Activated CD8-positive, alpha-beta T cell treated with anti-CD3 and anti-CD28 coated beads, Interleukin-2, amount 10 ng/mL, durations not matched to agents 7 days and 5 days (primary cell): ENCODE results near the gene GFPT2. TPM values are rescaled to one million over a fixed set of nuclear protein-coding genes. Genes with fewer than 3 reads are reported as not detected.

Experiments
- ATAC-seq: fragments of 150-1000 bp; cut with Tn5 transposase; one replicate; pipeline ENCODE4 v1.10.0; 2021; ENCODE audit warnings: moderate library complexity
- CTCF ChIA-PET: fragments of 350-600 bp; sonication (Branson Sonifier 250); formaldehyde crosslinking; loops from one replicate; lab custom pipeline; 2021; ENCODE audit warnings: antibody characterized with exemption; lab: Charles Lee
- POLR2A ChIA-PET: fragments of 350-600 bp; sonication (Branson Sonifier 250); formaldehyde crosslinking; loops from one replicate; lab custom pipeline; 2021; ENCODE audit warnings: antibody characterized with exemption; lab: Charles Lee
- DNase-seq: peaks from one replicate; pipeline ENCODE4 v3.0.0-alpha.2; 2020
- H3K27ac Mint-ChIP-seq: one replicate; pipeline ENCODE4 v1.8.0; 2021; ENCODE audit warnings: mild to moderate bottlenecking, mixed read lengths
- H3K27me3 Mint-ChIP-seq: one replicate; pipeline ENCODE4 v1.8.0; 2021; ENCODE audit warnings: low read depth, mixed read lengths
- H3K36me3 Mint-ChIP-seq: one replicate; pipeline ENCODE4 v1.8.0; 2021; ENCODE audit warnings: low read depth, mixed read lengths
- H3K4me1 Mint-ChIP-seq: one replicate; pipeline ENCODE4 v1.8.0; 2021; ENCODE audit warnings: low read depth, mixed read lengths
- H3K4me3 Mint-ChIP-seq: one replicate; pipeline ENCODE4 v1.8.0; 2021; ENCODE audit warnings: mild to moderate bottlenecking, mixed read lengths
- H3K9me3 Mint-ChIP-seq: one replicate; pipeline ENCODE4 v1.8.0; 2022; ENCODE audit warnings: mixed read lengths; ENCODE audit not compliant: insufficient read depth
- total RNA-seq, 2 experiments: library from RNA; stranded (reverse); gene quantifications; one replicate each; pipeline ENCODE4 v1.2.3, GENCODE V29; 2021

GFPT2 gene
- total RNA-seq, 2 experiments from 2014 or later, result 0.13 TPM; not detected in 1

DNA sequence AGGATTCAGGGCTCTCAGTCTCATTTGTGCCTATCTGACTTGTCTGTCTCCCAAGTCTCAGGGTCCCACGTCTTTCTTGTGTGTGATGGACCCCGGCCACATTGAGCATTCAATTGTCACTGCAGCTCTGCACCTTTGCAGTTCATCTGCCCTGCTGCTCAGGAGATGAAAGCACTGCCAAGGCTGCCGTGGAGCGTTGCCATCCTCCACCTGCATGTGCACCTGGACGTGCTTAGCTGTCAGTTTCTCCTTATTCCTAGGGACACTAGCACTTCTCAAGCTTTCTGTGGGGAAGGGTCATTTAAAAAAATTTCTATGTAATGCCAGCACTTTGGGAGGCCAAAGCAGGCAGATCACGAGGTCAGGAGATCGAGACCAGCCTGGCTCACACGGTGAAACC, 22.8 kb upstream of the GFPT2 start:
- H3K36me3 Mint-ChIP-seq, result no peaks in the 10 kb centered on the region
- POLR2A ChIA-PET, result no interaction called here
- CTCF ChIA-PET, result no interaction called here

DNA sequence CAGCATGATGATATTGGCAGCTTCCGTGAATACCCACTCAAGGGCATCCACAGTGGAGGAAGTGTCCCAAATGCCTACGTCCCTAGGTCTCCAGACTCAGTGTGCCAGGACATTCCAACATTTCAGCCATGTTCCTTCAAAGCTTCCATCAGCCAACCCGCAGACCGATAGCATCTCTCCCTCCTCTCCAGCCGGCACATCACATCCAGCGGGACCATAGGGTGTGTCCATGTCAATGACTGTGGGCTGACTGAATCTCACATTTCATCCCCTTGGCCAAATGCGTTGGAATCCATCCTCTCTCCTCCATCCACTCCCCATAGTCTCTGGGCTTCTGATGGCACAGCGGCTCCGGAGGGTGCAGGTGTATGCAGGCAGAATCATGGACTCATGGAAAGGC, 22.2 kb upstream of the GFPT2 start:
- Mint-ChIP-seq H3K36me3 (no peaks in the 10 kb centered on the region), H3K27me3 (no peaks in the 10 kb centered on the region), H3K4me3 (no peak overlapping the region), H3K27ac (no peak overlapping the region), H3K4me1 (no peaks in the 10 kb centered on the region), H3K9me3 (no peaks in the 10 kb centered on the region)
- POLR2A ChIA-PET, result no interaction called here
- DNase-seq, result no peak
- no peak for ATAC-seq
- CTCF ChIA-PET, result no interaction called here

More for the DNA sequence above, 22.8 kb upstream of the GFPT2 start:
- H3K9me3 Mint-ChIP-seq, result no peaks in the 10 kb centered on the region
- no peak overlapping the region for H3K4me3 Mint-ChIP-seq
- ATAC-seq (no peak), DNase-seq (no peak)
- no peaks in the 10 kb centered on the region for H3K4me1 Mint-ChIP-seq
- no peaks in the 10 kb centered on the region for H3K27me3 Mint-ChIP-seq
- no peak overlapping the region for H3K27ac Mint-ChIP-seq

DNA sequence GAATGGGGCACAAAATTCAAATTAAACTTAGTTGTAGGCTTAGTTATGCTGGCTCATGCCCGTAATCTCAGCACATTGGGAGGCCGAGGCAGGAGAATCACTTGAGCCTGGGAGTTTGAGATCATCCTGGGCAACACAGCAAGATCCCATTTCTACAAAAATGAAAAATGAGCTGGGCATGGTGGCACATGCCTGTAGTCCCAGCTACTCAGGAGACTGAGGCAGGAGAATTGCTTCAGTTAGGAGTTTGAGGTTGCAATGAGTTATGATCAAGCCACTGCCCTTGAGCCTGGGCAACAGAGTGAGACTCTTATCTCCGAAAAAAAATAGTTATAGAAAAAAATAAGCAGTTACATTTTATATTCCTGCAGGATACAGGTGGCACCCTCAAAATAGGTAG, 20.7 kb upstream of the GFPT2 start:
- Mint-ChIP-seq H3K4me3 (no peak overlapping the region), H3K27me3 (no peaks in the 10 kb centered on the region), H3K9me3 (no peaks in the 10 kb centered on the region), H3K27ac (no peak overlapping the region), H3K36me3 (no peaks in the 10 kb centered on the region), H3K4me1 (no peaks in the 10 kb centered on the region)
- ATAC-seq (no peak), DNase-seq (no peak)
- ChIA-PET POLR2A (no interaction called here), CTCF (no interaction called here)

DNA sequence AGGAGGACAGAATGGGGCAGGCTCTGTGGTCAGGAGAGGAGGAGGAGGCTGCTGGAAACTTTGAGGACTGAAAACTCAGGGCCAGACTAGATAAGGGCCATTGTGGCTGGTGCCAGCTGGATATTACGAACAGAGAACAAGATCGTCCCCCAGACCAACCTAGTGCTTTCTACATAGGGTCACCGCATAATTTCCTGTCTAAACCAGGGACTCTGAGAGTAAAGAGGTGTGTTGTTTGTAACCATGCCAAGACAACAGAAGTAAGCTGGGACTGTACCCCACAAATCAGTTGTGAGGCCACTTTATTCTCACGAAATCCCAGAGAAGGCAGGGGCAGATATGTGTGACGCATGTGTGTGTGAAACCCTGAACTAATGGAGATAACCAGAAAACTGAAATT, 20.3 kb upstream of the GFPT2 start:
- ChIA-PET CTCF (no interaction called here), POLR2A (no interaction called here)
- Mint-ChIP-seq H3K27me3 (no peaks in the 10 kb centered on the region), H3K36me3 (no peaks in the 10 kb centered on the region), H3K4me3 (no peak overlapping the region), H3K9me3 (no peaks in the 10 kb centered on the region), H3K4me1 (no peaks in the 10 kb centered on the region), H3K27ac (no peak overlapping the region)
- ATAC-seq (no peak), DNase-seq (no peak)

DNA sequence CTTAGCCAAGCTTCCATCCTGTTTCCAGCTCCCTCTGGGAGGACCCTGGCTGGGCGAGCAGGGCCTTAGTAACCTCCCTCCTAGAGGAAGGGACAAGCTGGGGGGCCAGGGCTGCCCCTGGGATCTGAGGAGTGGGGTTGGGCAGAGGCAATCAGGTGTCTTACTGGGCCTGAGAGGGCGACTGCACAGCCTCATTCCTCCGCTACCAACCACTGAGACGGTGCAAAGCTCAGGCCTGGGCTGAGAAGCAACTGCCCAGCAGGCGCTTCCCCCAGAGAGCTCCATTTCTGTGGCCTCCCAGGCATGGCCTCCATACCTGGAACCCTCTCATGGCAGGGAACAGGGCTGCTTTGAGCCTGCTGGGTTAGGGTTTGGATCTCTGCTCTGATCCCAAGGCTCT, 18.8 kb upstream of the GFPT2 start:
- H3K36me3 Mint-ChIP-seq, result no peaks in the 10 kb centered on the region

DNA sequence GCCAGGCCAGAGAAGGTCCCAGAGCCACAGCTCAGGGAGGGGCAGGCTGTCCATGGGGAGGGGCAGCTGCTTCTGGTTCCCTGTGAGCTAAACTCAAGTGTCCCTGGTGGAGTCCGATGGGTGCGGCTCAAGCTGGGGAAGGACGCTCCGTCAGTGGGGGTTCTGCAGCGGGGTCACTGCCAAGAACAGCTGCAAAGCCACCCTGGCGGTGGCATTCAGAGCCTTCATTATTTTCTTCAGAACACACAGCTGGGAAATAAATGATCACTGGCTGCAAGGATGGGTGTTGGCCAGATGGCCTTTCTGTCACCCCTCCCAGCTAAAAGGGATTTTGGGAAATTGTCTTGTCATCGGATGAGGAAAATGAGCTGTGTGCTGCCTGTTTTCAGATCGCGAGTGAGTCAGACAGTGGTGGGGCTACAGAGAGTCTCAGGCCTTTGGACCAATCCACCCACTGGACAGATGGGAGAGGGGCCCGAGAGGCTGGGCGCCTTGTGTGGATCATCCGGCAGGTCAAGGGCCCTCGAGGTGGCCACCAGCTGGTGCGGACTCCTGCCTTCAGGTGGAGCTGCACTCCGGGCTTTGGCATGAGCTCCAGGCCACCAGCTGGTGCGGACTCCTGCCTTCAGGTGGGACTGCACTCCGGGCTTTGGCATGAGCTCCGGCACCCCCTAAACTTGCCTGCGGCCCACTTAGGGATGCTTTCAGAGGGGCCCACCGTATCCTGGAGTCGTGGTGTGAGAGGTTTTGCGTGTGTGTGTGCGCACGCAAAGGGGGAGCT, 17.9 kb upstream of the GFPT2 start:
- ChIA-PET CTCF (interaction anchor here (1.2 kb wide), 1 partner anchor 42 kb away, joined by 3 read pairs; no protein-coding TSS in a partner anchor), POLR2A (no interaction called here)
- Mint-ChIP-seq H3K36me3 (no peaks in the 10 kb centered on the region), H3K4me3 (no peak overlapping the region), H3K9me3 (no peaks in the 10 kb centered on the region), H3K27me3 (no peaks in the 10 kb centered on the region), H3K27ac (no peak overlapping the region), H3K4me1 (peaks cover 4% of the 10 kb centered on the region)
- no peak for DNase-seq
- ATAC-seq, result no peak

More for the DNA sequence above, 18.8 kb upstream of the GFPT2 start:
- Mint-ChIP-seq H3K4me1 (peaks cover 4% of the 10 kb centered on the region), H3K27ac (no peak overlapping the region), H3K27me3 (no peaks in the 10 kb centered on the region), H3K4me3 (no peak overlapping the region), H3K9me3 (no peaks in the 10 kb centered on the region)
- ATAC-seq, result no peak
- POLR2A ChIA-PET, result no interaction called here
- DNase-seq, result no peak
- CTCF ChIA-PET, result no interaction called here

DNA sequence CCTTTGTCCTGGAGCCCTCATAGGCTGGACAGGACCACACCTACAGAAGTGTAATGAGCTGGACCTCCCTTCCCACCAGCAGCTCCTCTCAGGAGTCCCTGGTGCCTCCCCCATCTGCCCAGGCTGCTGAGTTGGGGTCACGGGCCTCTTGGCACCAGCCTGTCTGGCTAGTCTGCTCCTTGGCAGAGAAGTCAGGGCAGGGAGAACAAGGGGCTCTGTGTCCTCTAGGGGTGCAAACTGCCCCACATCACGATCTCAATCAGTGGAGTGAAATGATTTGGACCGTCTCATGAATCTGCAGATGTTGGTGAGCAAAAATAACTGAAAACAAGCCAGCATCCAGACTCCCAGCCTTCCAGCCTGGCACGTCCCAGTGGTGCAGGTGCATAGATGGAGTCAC, 14.9 kb upstream of the GFPT2 start:
- H3K27me3 Mint-ChIP-seq, result peaks cover 4% of the 10 kb centered on the region
- H3K4me1 Mint-ChIP-seq, result peaks cover 4% of the 10 kb centered on the region
- no peak overlapping the region for H3K27ac Mint-ChIP-seq
- CTCF ChIA-PET, result no interaction called here
- H3K36me3 Mint-ChIP-seq, result no peaks in the 10 kb centered on the region
- no peak overlapping the region for H3K4me3 Mint-ChIP-seq
- no peak for DNase-seq
- POLR2A ChIA-PET, result no interaction called here
- H3K9me3 Mint-ChIP-seq, result no peaks in the 10 kb centered on the region
- no peak for ATAC-seq

DNA sequence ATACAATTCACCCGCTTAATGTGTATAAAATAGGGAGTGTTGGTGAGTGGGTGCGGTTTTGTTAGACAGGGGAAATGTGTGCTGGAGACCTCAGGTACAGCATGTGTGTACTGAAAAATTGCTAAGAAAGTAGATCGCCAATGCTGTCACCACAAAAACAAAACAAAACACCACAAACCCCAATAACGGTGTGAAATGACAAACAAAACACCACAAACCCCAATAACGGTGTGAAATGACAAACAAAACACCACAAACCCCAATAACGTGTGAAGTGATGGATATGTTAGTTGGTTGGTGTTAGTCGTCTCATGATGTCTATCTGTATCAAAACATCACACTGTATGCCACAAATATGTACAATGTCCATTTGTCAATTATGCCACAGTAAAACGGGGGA, 14.2 kb upstream of the GFPT2 start:
- H3K27me3 Mint-ChIP-seq, result peaks cover 4% of the 10 kb centered on the region
- DNase-seq (no peak), ATAC-seq (no peak)
- POLR2A ChIA-PET, result no interaction called here
- H3K27ac Mint-ChIP-seq, result no peak overlapping the region
- H3K9me3 Mint-ChIP-seq, result no peaks in the 10 kb centered on the region
- H3K36me3 Mint-ChIP-seq, result no peaks in the 10 kb centered on the region
- H3K4me1 Mint-ChIP-seq, result peaks cover 4% of the 10 kb centered on the region
- H3K4me3 Mint-ChIP-seq, result no peak overlapping the region
- CTCF ChIA-PET, result no interaction called here

DNA sequence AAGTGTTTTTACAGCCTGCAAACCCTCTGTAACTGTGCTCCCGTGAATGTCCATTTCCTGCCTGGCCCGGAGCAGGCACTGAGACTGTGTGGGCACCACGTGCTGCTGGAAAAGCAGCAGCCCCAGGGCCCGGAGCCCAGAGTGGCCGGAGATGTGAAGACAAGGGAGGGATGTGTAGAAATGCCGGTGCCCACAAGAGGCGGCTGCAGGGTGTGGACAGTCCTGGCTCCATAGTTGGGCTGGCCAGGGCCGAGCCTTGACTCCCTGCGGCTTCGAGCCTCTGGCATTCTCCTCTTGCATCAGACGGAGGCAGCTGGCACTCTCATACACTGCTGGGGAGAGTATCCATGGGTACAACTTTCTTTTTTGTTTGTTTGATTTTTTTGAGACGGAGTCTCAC, 13.2 kb upstream of the GFPT2 start:
- ChIA-PET CTCF (no interaction called here), POLR2A (no interaction called here)
- peaks cover 4% of the 10 kb centered on the region for H3K4me1 Mint-ChIP-seq
- no peaks in the 10 kb centered on the region for H3K9me3 Mint-ChIP-seq
- DNase-seq, result no peak
- H3K36me3 Mint-ChIP-seq, result no peaks in the 10 kb centered on the region
- no peak overlapping the region for H3K27ac Mint-ChIP-seq
- ATAC-seq, result no peak
- peaks cover 4% of the 10 kb centered on the region for H3K27me3 Mint-ChIP-seq
- no peak overlapping the region for H3K4me3 Mint-ChIP-seq

DNA sequence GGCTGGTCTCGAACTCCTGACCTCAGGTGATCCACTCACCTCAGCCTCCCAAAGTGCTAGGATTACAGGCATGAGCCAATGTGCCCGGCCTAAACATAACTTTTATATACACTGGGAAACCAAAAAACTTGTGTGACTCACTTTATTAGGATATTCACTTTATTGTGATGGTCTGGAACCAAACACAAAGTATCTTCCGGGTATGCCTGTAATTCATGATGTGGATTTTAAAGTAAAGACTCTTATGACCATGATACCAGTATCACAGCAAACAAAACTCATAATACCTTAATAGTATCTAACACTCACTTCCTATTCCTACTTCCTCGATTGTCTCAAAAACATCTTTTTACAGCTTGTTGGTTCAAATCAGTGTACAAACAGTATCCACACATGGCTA, 12.7 kb upstream of the GFPT2 start:
- no peaks in the 10 kb centered on the region for H3K36me3 Mint-ChIP-seq
- DNase-seq (no peak), ATAC-seq (no peak)
- ChIA-PET POLR2A (no interaction called here), CTCF (no interaction called here)
- no peak overlapping the region for H3K27ac Mint-ChIP-seq
- H3K4me3 Mint-ChIP-seq, result no peak overlapping the region
- no peaks in the 10 kb centered on the region for H3K9me3 Mint-ChIP-seq
- peaks cover 4% of the 10 kb centered on the region for H3K27me3 Mint-ChIP-seq
- peaks cover 4% of the 10 kb centered on the region for H3K4me1 Mint-ChIP-seq

DNA sequence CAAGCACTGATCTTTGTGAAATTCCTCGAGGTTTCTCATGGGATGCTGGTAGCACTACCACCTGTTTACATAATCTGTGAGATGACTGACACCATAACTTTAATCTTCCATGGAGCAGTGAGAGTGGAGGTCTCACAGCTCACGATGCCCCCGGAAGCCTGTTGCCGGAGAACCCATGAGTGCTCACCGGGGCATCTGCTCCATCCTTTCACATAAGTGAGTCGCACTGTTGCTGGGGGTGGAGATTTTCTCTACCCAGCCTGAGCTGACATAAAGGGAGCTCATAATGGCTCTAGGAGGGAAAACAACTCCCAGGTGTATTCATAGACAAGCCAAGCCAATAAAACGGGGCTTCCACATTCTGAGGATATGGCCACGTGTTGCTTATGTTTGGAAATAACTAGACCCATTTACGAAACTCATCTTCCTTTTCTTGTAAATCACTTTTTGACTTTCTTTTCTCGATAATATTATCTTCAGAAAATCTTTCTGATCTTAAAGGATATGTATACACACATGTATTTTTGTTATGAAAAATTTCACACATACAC, 11.2 kb upstream of the GFPT2 start:
- Mint-ChIP-seq H3K27ac (no peak overlapping the region), H3K4me1 (peaks cover 4% of the 10 kb centered on the region), H3K4me3 (no peak overlapping the region), H3K36me3 (no peaks in the 10 kb centered on the region), H3K27me3 (peaks cover 4% of the 10 kb centered on the region), H3K9me3 (no peaks in the 10 kb centered on the region)
- ChIA-PET POLR2A (no interaction called here), CTCF (no interaction called here)
- ATAC-seq, result no peak
- DNase-seq, result no peak

DNA sequence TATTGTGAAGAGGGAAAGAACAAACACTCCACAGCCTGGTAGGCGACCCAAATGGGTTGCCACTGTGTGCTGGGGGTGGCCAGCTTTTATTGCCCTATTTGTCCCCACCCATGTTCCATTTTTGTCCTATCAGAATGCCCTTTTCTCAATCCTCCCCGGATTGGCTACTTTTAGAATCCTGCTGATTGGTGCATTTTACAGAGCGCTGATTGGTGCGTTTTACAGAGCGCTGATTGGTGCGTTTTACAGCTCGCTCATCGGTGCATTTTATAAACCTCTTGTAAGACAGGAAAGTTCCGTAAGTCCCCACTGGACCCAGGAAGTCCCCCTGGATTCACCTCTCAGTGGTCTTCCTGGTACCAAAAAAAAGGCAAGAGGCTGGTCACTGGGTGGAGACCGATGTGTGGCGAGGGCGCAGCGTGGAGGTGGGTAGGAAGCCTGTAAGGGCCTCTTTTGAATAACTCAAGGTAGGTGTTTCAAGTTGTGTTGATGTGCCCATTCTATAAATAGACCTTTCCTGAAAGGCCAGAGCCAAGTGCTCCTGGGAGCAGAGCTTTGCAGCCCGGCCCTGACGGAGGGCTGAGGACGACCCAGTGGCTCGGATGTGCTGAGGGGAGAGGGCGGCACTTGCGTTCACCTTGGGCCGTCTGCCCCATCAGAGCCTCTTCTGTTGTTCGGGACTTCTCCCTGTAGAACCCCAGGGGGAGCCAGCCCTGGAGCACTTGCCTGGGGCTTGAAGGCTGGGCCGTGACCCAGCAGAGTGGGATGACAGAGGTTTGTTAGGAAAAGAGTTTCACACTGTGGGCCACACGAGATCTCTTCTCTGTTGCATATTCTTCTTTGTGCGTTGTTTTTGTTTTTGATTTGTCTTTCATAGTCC, 7.2 kb upstream of the GFPT2 start:
- H3K4me1 Mint-ChIP-seq, result no peaks in the 10 kb centered on the region
- H3K9me3 Mint-ChIP-seq, result no peaks in the 10 kb centered on the region
- no peaks in the 10 kb centered on the region for H3K36me3 Mint-ChIP-seq
- DNase-seq (no peak), ATAC-seq (no peak)
- H3K27me3 Mint-ChIP-seq, result peaks cover 17% of the 10 kb centered on the region
- ChIA-PET POLR2A (no interaction called here), CTCF (no interaction called here)
- no peak overlapping the region for H3K27ac Mint-ChIP-seq
- no peak overlapping the region for H3K4me3 Mint-ChIP-seq
